Fibroblast of lung (primary cell): ENCODE measurements around the gene PWWP2B. TPM values are rescaled to one million over a fixed set of nuclear protein-coding genes. Genes with fewer than 3 reads are reported as not detected.

ENCODE experiments used
- DNase-seq, 2 donors: peaks; one replicate each; pipeline versions ENCODE4 v3.0.0 to v3.0.0-alpha.2; 2010; ENCODE audit warnings: low read depth in 2 of 2
- H2AFZ ChIP-seq: 2 replicates; pipeline ENCODE4 v1.5.1; 2012; ENCODE audit warnings: low read length, control low read depth, inconsistent platforms
- H3K27ac ChIP-seq: 2 replicates; pipeline ENCODE4 v1.5.1; 2011; ENCODE audit warnings: low read length, control low read depth; ENCODE audit not compliant: insufficient read depth
- H3K27me3 ChIP-seq: 2 replicates; pipeline ENCODE4 v1.5.1; 2011; ENCODE audit warnings: mild to moderate bottlenecking, low read length; ENCODE audit not compliant: control insufficient read depth, insufficient read depth
- H3K36me3 ChIP-seq: 2 replicates; pipeline ENCODE4 v1.5.1; 2011; ENCODE audit warnings: low read length; ENCODE audit not compliant: control insufficient read depth, insufficient read depth
- H3K4me1 ChIP-seq: 2 replicates; pipeline ENCODE4 v1.5.1; 2011; ENCODE audit warnings: low read length; ENCODE audit not compliant: control insufficient read depth, insufficient read depth; ENCODE audit errors: extremely low read depth
- H3K4me2 ChIP-seq: 2 replicates; pipeline ENCODE4 v1.5.1; 2011; ENCODE audit warnings: low read length, control low read depth; ENCODE audit not compliant: insufficient read depth; ENCODE audit errors: extremely low read depth
- H3K4me3 ChIP-seq, 4 experiments: fragments of 200-600 bp in 1 of 4; sonication (generic) in 1 of 4; replicated peaks in 1 of 4; 2 replicates each; pipeline ENCODE4 v1.5.1; 2011 to 2016; ENCODE audit warnings: low read length in 4 of 4, low read depth in 3 of 4, mild to moderate bottlenecking in 3 of 4, control low read depth in 2 of 4, inconsistent platforms in 1 of 4, mixed read lengths in 1 of 4; ENCODE audit not compliant: insufficient read depth in 1 of 4; ENCODE audit errors: control extremely low read depth in 1 of 4
- H3K79me2 ChIP-seq: 2 replicates; pipeline ENCODE4 v1.5.1; 2012; ENCODE audit warnings: mild to moderate bottlenecking, low read length, inconsistent platforms; ENCODE audit not compliant: control insufficient read depth, insufficient read depth
- H3K9ac ChIP-seq: 2 replicates; pipeline ENCODE4 v1.5.1; 2011; ENCODE audit warnings: mild to moderate bottlenecking, low read length, control low read depth; ENCODE audit not compliant: insufficient read depth
- H3K9me3 ChIP-seq: 2 replicates; pipeline ENCODE4 v1.5.1; 2012; ENCODE audit warnings: low read depth, low read length; ENCODE audit not compliant: control insufficient read depth, insufficient read depth
- H4K20me1 ChIP-seq: 2 replicates; pipeline ENCODE4 v1.5.1; 2011; ENCODE audit warnings: low read length; ENCODE audit not compliant: control insufficient read depth, insufficient read depth; ENCODE audit errors: extremely low read depth
- EZH2 ChIP-seq: IDR thresholded peaks from 2 replicates; pipeline ENCODE4 v1.5.1; 2012; ENCODE audit warnings: low read length, control low read depth, mild to moderate bottlenecking; ENCODE audit errors: missing control alignments
- polyA plus RNA-seq, 2 donors: library from polyadenylated mRNA; depleted of rRNA in 1 of 2; stranded (reverse) in 1 of 2; unstranded in 1 of 2; fragments of >200 nt; gene quantifications; 2 replicates each; pipeline ENCODE4 v1.2.1, GENCODE V29; 2011 to 2012; ENCODE audit warnings: missing spikeins in 1 of 2
- total RNA-seq: library from RNA; depleted of rRNA; stranded (reverse); fragments of >200 nt; gene quantifications from 2 replicates; pipeline ENCODE4 v1.2.1, GENCODE V29; 2014
- TF ChIP-seq, protein P1 (sequence below), 2 donors: IDR thresholded peaks in 1 of 2; conservative IDR thresholded peaks in 1 of 2; 1 replicate in 1 of 2; 2 replicates in 1 of 2; pipeline ENCODE4 v1.5.1; 2011 to 2012; ENCODE audit warnings: low read length in 2 of 2, control low read depth in 1 of 2, inconsistent platforms in 1 of 2, low read depth in 1 of 2, mild to moderate bottlenecking in 1 of 2

Gene PWWP2B
- total and polyA plus RNA-seq, 2 donors (not counting 1 experiment from before 2014, with no cell fraction given) = 1.5 to 15.9 TPM

DNA sequence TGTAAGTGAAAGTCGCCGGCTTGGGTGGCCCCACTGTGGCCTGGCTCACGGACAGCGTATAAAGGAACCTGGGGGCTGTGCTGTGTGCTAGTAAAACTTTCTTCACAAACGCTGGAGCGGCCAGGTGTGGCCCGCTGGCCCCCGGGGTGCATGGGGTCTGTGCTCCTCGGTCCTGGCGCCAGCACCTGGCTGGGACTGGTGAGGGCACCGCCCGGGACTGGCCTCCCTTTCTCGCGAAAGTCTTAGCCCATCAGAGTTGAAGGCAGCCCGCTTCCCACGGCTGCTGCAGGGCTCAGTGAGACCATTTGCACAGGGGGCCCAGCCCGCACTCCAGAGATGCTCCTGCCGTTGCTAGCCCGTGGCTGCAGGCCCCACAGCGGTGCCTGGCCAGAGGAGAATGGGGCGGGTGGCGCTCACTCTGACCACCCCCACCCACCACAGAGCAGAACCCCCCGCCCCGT is 5.8 kb downstream of the PWWP2B start:
- no peak overlapping the region for H3K9ac ChIP-seq
- no peak overlapping the region for H2AFZ ChIP-seq
- no peak overlapping the region for H3K27ac ChIP-seq
- H3K36me3 ChIP-seq = peaks cover 6% of the 10 kb centered on the region
- DNase-seq = no peak
- no peak overlapping the region for H3K4me3 ChIP-seq
- H4K20me1 ChIP-seq = no peaks in the 10 kb centered on the region
- no peaks in the 10 kb centered on the region for H3K27me3 ChIP-seq
- no peaks in the 10 kb centered on the region for H3K4me1 ChIP-seq
- H3K79me2 ChIP-seq = no peaks in the 10 kb centered on the region
- no peak overlapping the region for H3K4me2 ChIP-seq
- H3K9me3 ChIP-seq = no peaks in the 10 kb centered on the region
- TF ChIP-seq, protein P1, sequence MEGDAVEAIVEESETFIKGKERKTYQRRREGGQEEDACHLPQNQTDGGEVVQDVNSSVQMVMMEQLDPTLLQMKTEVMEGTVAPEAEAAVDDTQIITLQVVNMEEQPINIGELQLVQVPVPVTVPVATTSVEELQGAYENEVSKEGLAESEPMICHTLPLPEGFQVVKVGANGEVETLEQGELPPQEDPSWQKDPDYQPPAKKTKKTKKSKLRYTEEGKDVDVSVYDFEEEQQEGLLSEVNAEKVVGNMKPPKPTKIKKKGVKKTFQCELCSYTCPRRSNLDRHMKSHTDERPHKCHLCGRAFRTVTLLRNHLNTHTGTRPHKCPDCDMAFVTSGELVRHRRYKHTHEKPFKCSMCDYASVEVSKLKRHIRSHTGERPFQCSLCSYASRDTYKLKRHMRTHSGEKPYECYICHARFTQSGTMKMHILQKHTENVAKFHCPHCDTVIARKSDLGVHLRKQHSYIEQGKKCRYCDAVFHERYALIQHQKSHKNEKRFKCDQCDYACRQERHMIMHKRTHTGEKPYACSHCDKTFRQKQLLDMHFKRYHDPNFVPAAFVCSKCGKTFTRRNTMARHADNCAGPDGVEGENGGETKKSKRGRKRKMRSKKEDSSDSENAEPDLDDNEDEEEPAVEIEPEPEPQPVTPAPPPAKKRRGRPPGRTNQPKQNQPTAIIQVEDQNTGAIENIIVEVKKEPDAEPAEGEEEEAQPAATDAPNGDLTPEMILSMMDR (conservative IDR thresholded peaks at IDR 0.05 in 1 of 2, IDR thresholded peaks at IDR 0.05 in 1 of 2; ENCODE audit: low read depth in 1 of 2, low read length in 2 of 2) = no peak
- no peak for TF ChIP-seq EZH2

DNA sequence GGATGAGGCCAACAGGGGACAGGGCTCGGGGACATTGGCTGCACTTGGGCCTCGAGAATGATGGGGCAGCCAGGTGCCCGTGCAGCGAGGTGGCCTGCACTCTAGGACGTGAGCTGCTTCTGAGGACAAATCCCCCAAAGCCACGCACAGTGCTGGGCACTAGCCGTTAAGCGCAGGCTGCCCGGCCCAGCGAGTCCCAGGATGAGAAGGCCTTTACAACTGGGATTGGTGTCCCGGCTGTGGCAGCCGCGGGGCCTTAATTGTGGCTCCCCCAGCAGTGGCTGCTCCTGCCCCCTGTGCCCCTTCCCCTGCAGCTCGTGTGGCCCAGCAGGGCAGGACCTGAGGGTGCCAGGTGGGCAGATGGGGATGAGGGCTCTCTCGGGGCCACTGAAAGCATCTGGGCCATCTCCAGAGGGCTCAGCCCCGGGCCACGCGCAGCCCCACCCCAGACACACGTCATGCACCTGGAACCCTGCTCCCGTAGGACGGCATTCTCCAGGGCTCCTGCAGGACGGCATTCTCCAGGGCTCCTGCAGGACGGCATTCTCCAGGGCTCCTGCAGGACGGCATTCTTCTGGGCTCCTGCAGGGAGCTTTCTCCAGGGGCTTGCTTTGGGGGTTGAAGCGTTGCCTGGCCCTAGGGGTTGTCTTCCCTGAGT is 6.6 kb downstream of the PWWP2B start:
- no peaks in the 10 kb centered on the region for H3K9me3 ChIP-seq
- H3K4me2 ChIP-seq = no peak overlapping the region
- no peak for DNase-seq
- H3K4me3 ChIP-seq = no peak overlapping the region
- H3K4me1 ChIP-seq = peaks cover 2% of the 10 kb centered on the region
- TF ChIP-seq EZH2 = no peak
- TF ChIP-seq, protein P1 (conservative IDR thresholded peaks at IDR 0.05 in 1 of 2, IDR thresholded peaks at IDR 0.05 in 1 of 2; ENCODE audit: low read depth in 1 of 2, low read length in 2 of 2) = no peak
- peaks cover 6% of the 10 kb centered on the region for H3K36me3 ChIP-seq
- H3K9ac ChIP-seq = no peak overlapping the region
- H4K20me1 ChIP-seq = no peaks in the 10 kb centered on the region
- H3K27me3 ChIP-seq = no peaks in the 10 kb centered on the region
- H2AFZ ChIP-seq = no peak overlapping the region
- H3K27ac ChIP-seq = no peak overlapping the region
- H3K79me2 ChIP-seq = no peaks in the 10 kb centered on the region

DNA sequence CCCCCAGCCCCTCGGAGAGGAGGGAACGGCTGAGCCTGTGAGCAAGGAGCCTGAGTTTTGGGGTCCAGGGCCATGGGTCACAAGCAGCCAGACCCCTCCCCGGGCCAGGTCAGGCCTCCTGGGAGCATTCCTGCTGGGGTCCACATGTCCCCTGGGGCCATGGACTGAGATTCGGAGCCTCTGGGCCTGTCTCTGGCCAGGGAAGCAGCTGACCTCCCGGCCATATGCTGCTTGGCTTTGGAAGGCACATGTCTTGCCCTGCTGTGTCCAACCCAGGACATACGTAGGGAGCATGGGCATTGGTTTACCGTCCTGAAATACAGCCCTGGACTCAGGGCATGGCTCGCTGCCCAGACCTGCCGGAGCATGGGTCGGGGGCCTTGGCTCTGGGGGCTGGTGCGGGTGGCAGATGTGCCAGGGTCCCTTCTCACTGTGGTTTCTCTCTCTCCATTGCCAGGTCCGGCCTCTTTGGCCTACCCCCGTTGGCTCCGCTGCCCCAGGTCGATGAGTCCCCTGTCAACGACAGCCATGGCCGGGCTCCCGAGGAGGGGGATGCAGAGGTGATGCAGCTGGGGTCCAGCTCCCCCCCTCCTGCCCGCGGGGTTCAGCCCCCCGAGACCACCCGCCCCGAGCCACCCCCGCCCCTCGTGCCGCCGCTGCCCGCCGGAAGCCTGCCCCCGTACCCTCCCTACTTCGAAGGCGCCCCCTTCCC is 7.3 kb downstream of the PWWP2B start:
- Histone ChIP-seq H3K4me3 (no peak overlapping the region), H3K4me1 (peaks cover 2% of the 10 kb centered on the region), H4K20me1 (no peaks in the 10 kb centered on the region), H3K27ac (no peak overlapping the region), H3K27me3 (no peaks in the 10 kb centered on the region), H3K4me2 (no peak overlapping the region), H3K9me3 (no peaks in the 10 kb centered on the region), H3K36me3 (peaks cover 6% of the 10 kb centered on the region), H3K79me2 (no peaks in the 10 kb centered on the region), H2AFZ (no peak overlapping the region), H3K9ac (no peak overlapping the region)
- TF ChIP-seq, protein P1 (conservative IDR thresholded peaks at IDR 0.05 in 1 of 2, IDR thresholded peaks at IDR 0.05 in 1 of 2; ENCODE audit: low read depth in 1 of 2, low read length in 2 of 2) = no peak
- DNase-seq = no peak
